ENCODE results near the gene AHRR.

Gene AHRR

GRCh38 chr5:462051-462481, 140.6 kb downstream of the AHRR start:
- TF ChIP-seq FOXM1 (IDR thresholded peaks at IDR 0.05; ENCODE audit: borderline replicate concordance, low read depth), result no peak
- no peak for TF ChIP-seq NFIC (IDR thresholded peaks at IDR 0.05)
- TF ChIP-seq CREB1 (IDR thresholded peaks at IDR 0.05; ENCODE audit: low read depth), result no peak
- TF ChIP-seq EGR1 (IDR thresholded peaks at IDR 0.05), result no peak
- no peak for TF ChIP-seq REST (IDR thresholded peaks at IDR 0.05; ENCODE audit: low read depth)
- TF ChIP-seq TEAD4 (IDR thresholded peaks at IDR 0.05), result no peak
- no peak for TF ChIP-seq MAX (IDR thresholded peaks at IDR 0.05)
- TF ChIP-seq USF1 (IDR thresholded peaks at IDR 0.05), result no peak
- no peak for TF ChIP-seq TAF1 (IDR thresholded peaks at IDR 0.05; ENCODE audit: low read depth)
- TF ChIP-seq ZBTB7A (IDR thresholded peaks at IDR 0.05; ENCODE audit: low read depth), result no peak
- TF ChIP-seq YY1 (IDR thresholded peaks at IDR 0.05; ENCODE audit: low read depth), result no peak
- no peak for TF ChIP-seq EP300 (IDR thresholded peaks at IDR 0.05; ENCODE audit: borderline replicate concordance)
- no peak for TF ChIP-seq TCF12 (IDR thresholded peaks at IDR 0.05; ENCODE audit: low read depth)
- no peak for TF ChIP-seq RAD21 (IDR thresholded peaks at IDR 0.05; ENCODE audit: low read depth)
- no peak for TF ChIP-seq CEBPB (IDR thresholded peaks at IDR 0.05)

- TF ChIP-seq EGR1 (IDR thresholded peaks at IDR 0.05) (no peak), TCF12 (IDR thresholded peaks at IDR 0.05; ENCODE audit: low read depth) (no peak), USF1 (IDR thresholded peaks at IDR 0.05) (no peak), ZBTB7A (IDR thresholded peaks at IDR 0.05; ENCODE audit: low read depth) (no peak), REST (IDR thresholded peaks at IDR 0.05; ENCODE audit: low read depth) (no peak)
These were observed 141.8 kb downstream of the AHRR start for GRCh38 chr5:463301-463700.

GRCh38 chr5:463952-464351, 142.4 kb downstream of the AHRR start:
- no peak for TF ChIP-seq NFIC (IDR thresholded peaks at IDR 0.05)
- no peak for TF ChIP-seq ZBTB7A (IDR thresholded peaks at IDR 0.05; ENCODE audit: low read depth)
- TF ChIP-seq TCF12 (IDR thresholded peaks at IDR 0.05; ENCODE audit: low read depth), result no peak
- TF ChIP-seq RAD21 (IDR thresholded peaks at IDR 0.05; ENCODE audit: low read depth), result no peak
- TF ChIP-seq EP300 (IDR thresholded peaks at IDR 0.05; ENCODE audit: borderline replicate concordance), result no peak
- no peak for TF ChIP-seq EGR1 (IDR thresholded peaks at IDR 0.05)
- no peak for TF ChIP-seq CEBPB (IDR thresholded peaks at IDR 0.05)
- no peak for TF ChIP-seq REST (IDR thresholded peaks at IDR 0.05; ENCODE audit: low read depth)
- TF ChIP-seq YY1 (IDR thresholded peaks at IDR 0.05; ENCODE audit: low read depth), result no peak
- no peak for TF ChIP-seq TEAD4 (IDR thresholded peaks at IDR 0.05)
- TF ChIP-seq CREB1 (IDR thresholded peaks at IDR 0.05; ENCODE audit: low read depth), result no peak
- TF ChIP-seq MAX (IDR thresholded peaks at IDR 0.05), result no peak
- TF ChIP-seq USF1 (IDR thresholded peaks at IDR 0.05), result no peak

GRCh38 chr5:464446-464842, 142.9 kb downstream of the AHRR start:
- TF ChIP-seq REST (IDR thresholded peaks at IDR 0.05; ENCODE audit: low read depth) (no peak), TEAD4 (IDR thresholded peaks at IDR 0.05) (no peak)
